Measurements from ENCODE around the gene RGS18.

DNA sequence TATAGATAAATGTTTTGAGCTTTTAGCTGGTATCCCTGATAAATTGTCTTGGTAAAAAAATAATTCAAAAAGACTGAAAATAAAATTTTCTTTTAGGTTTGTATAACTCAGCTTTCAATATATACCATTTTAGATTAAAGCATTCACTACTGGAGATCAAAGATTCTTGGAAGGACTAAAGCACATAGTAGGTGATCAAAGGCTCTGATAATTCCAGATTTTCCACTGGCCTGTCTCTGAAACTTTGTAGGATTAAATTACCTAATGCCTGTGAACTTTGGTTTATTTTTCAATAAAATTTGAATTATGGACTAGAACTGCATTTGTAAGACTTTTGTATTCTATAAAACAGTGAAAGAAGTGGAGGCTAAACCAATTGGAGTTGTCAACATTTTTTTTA lies 1.2 kb upstream of the RGS18 start:
- TF ChIP-seq, protein P1, sequence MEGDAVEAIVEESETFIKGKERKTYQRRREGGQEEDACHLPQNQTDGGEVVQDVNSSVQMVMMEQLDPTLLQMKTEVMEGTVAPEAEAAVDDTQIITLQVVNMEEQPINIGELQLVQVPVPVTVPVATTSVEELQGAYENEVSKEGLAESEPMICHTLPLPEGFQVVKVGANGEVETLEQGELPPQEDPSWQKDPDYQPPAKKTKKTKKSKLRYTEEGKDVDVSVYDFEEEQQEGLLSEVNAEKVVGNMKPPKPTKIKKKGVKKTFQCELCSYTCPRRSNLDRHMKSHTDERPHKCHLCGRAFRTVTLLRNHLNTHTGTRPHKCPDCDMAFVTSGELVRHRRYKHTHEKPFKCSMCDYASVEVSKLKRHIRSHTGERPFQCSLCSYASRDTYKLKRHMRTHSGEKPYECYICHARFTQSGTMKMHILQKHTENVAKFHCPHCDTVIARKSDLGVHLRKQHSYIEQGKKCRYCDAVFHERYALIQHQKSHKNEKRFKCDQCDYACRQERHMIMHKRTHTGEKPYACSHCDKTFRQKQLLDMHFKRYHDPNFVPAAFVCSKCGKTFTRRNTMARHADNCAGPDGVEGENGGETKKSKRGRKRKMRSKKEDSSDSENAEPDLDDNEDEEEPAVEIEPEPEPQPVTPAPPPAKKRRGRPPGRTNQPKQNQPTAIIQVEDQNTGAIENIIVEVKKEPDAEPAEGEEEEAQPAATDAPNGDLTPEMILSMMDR (IDR thresholded peaks at IDR 0.05): no peak
- no peak for TF ChIP-seq EZH2 (IDR thresholded peaks at IDR 0.05; ENCODE audit: borderline replicate concordance, insufficient read depth, low read depth, low read length, poor library complexity, severe bottlenecking)

Data from B cell (primary cell).